HG03097 (cell line): ENCODE data around the gene DIS3L2.

Experiments used
- ATAC-seq: cut with Tn5 transposase; IDR thresholded peaks from one replicate; pipeline ENCODE4 v1.9.1; 2021; ENCODE audit not compliant: unreplicated experiment, low FRiP score

Gene DIS3L2

DNA sequence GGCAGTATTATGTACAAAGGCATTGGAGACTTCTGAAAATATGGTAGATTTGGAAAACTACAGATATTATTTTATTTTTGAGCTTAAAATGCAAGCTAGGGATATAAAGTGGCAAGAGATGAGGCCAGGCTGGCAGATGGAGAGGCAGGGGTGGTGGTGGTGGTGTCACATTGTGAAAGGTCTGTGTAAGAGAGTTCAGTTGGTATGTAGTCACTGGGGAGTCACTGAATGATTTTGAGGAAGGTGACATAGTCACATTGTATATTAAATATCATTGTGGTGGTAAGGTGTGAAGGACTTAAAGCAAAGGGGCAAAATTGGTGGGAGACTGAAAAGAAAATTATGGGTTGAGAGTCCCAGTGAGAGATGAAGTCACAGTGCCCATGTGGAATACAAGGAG is 82.5 kb downstream of the DIS3L2 start:
- ATAC-seq: no peak

DNA sequence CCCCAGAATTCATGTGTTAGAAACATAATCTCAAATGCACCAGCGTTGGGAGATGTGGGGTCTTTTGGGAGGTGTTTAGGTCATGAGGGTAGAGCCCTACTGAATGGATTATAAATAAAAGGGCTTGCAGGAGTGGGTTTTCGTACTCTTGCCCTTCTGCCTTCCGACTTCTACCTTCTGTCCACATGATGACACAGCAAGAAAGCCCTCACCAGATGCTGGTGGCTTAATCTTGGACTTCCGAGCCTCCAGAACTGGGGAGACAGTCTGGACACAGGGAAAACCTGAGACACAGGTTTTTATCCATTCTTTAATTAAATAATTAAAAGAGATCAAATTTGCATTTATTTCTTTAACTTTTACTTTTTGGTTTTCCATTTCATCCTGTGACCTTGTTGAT is 87.8 kb downstream of the DIS3L2 start:
- no peak for ATAC-seq

DNA sequence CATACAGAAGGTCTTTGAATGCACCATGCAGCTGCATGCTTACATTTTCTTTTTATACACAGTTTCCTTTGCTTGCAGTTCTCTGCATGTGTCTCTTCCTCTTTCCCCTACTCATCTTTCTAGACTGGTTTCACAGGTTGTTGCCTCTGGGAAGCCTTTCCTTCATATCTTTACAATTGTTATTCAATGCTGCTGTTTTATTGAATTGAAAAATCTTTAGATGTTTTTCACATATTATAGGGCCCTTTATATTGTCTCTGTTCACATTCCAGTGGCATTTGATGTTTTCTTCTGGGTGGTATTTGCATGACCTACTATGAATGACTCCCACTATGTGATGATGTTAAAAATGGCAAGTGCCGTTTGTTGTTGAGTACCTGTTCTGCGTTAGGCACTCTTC is 91.1 kb downstream of the DIS3L2 start:
- ATAC-seq: no peak

DNA sequence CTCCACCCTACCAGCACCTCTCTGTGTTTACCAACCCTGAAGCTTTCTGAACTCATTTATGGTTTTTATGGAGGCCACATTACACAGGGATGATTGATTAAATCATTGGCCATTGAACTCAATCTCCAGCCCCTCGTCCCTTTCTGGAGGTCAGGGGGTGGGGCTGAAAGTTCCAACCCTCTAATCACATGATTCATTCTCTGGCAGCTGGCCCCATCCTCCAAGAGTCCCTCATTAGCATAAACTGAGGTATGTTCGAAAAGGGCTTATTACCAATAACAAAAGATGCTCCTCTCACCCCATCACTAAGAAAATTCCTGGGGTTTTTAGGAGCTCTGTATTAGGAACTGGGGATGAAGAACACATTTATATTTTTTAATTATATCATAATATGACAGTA is 92.3 kb downstream of the DIS3L2 start:
- no peak for ATAC-seq

DNA sequence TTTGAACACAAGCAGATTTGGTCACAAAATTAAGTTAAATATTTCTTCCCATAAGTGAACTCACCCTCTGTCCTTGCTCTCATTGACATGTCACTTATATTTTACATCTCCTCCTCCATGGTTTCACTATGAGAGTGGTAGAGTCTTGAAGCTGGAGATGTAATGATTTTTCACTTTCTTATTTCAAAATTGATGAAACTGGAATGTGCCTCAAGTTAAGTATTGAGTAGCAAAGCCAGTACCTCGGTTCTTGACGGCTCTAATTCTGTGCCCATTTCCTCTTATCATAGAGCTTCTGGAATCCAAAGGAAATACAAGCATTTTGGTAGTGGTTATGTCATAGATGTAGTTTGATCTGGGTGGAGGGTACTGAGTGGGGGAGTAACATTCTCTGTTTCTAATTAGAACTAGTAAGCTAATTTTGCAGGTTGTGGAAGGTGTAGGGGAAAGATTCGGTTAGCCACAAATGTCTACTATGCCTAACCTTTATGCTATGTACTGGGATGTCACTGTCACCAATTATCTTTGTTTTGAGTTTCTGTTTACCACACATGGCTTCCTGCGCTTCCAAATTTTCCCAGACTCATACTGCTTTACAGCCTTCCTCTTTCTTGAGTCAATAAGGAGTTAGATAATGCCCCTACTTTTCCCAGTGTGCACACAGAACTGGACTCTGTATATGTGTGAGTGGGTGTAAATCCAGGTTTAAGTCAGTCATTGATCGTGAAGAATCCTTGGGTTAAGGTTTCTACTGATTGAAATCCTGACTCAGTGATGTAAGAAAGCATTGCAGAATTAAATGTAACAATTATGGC is 96.8 kb downstream of the DIS3L2 start:
- ATAC-seq: no peak

DNA sequence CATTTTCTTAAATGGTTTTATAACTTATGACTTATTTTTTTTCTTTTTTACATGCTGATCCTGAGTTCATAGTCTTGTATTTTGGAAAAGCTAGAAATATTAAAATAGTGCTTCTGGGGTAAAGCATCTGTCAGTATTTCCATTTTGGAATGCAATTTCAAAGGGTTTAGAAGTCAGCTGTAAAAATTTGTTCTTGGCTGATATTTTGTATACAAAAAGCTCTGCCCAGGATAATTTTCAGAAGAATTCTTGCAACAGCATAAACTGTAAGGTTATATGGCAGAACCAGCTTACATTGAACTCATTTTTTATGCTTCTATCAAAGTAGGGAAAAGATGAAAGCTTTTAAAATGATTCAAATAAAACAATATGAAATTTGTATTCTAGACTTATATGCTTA is 97.4 kb downstream of the DIS3L2 start:
- no peak for ATAC-seq

DNA sequence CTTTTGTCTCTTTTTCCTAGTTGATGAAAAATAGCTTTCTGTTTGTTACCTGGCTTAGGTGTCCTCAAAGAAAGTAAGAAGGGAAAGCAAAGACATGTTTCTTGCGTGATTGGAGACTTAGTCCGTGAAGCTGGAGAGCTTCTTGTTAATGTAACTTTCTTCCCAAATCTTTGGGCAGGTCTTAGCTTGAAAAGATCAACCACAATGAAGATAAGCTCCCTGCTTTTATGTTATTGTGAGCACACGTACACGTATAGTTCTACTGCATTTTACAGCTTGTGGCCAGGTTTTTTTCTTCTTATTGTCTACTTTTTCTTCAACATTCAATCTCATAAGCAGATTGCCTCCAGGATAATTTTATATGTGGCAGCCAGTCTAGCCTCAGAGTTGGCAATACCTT is 99.8 kb downstream of the DIS3L2 start:
- ATAC-seq: no peak

DNA sequence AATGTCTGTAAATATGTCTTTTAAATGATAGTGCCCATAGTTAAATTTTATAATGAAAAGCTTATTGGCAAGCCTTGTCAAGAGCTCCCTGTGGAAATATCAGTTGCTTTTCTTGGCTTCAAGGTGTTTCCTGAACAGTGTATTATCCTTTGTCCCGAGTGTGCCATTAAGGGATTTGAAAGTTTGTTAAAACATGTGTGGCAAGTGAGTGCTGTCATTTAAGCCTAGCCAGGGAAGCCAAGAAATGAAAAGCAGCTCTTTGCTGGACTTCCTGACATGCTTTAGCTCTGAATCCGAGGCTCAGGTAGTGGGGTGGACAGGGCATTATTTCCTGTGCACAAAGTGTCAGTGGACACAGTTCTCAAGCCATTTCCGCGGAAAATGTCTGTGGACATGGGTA is 111.5 kb downstream of the DIS3L2 start:
- no peak for ATAC-seq

DNA sequence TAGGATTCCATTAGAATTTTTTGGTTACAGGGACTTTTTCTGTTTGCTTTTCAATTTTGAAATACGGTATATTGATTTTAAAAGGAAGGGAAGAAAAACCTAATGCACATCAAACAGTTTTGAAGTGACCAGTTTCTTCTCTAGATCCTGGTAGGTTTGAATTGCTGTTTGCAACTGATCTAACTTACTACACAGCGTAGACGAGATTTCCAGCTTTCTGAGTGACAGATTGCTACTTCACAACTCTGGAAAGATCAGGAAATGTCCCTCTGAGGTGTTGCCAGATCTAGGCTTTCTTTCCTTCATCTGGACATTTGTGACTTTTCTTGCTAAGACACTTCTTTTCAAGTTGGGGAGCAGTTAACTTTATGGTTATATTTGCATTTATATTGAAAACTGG is 112.2 kb downstream of the DIS3L2 start:
- no peak for ATAC-seq

DNA sequence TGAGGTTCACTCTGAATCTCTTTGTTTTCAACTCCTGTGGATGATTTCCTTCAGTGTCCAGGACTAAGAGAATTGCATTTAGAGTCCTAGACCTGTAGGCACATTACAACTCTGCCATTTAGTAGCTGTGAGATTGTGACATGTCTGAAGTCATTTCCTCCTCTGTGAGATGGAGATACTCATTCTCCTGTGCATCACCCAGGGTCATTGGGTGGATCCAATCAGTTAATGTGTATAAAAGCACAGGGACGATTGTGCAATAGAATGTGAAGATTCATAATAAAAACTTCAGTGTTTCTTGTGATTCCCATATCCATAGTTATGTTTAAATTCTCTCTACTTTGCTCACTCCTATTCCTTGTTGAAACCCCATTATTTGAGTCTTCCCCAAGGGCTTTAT is 113.6 kb downstream of the DIS3L2 start:
- ATAC-seq: no peak

DNA sequence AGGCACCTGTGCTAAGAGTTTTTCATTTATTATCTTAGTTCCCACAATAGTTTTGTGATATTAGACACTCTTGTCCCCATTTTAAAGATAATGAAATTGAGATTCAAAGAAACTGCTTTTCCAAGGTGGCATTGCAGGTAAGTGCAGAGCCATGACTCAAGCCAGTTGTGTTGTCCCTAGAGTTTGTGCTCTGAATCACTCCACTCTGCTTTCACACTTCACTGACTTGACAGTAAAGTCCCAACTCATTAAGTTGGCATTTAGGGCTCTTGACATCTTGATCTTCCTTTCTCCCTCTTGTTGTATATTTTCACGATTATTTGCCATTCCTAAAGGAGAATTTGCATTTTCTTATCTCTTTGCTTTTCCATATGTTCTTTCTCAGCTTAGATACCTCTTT is 114.3 kb downstream of the DIS3L2 start:
- no peak for ATAC-seq

DNA sequence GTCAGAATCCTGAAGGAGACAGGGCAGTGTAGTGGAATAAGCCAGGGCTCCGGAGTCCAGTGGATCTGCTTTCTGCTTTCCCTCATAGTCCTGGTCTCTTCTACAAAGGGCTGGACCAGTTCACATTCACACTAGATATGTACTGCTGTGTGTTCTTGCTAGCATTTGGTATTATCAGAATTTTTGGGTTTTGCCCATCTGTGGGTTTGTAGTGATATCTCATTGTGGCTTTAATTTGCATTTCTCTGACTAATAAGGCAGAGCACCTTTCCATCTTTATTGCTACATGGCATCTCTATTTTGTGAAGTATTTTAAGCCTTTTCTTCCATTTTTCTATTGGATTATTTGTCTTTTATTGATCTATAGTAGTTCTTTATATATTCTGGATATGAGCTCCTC is 114.8 kb downstream of the DIS3L2 start:
- no peak for ATAC-seq

DNA sequence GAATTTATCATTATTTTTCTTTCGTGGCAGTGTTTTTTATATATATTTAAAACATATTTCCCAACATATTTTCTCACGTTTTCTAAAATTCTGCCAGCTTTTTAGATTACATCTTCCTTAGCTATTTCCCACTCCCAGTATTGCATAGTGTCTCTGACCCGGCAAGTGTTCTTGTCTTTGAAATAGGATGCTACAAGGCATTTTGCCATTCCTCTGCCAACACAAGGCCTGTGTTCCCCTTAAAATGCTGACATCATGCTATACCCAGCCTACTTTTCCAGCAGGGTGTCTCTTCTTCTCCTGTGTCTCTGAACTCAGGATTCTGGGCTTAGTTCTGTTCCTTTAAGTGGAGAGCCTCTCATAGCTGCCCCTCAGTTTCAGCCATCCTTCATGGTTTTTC is 115.2 kb downstream of the DIS3L2 start:
- no peak for ATAC-seq

DNA sequence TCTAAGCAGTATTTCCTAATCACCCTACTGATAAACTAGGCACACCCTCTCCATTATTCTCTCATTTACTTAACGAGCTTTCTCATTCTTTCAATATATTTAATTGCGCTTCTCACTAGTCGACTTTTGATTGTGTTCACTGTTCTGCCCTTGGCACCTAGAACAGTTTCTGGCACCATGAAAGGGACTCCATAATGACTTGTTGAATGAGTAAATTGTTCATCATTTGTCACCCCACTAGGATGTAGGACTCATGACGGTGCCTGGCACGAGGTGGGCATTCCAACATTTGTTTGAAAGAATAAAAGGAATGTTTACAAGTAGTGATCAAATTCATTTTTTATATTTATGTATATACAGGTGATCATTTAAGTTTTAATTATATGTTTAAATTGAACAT is 123.7 kb downstream of the DIS3L2 start:
- no peak for ATAC-seq

DNA sequence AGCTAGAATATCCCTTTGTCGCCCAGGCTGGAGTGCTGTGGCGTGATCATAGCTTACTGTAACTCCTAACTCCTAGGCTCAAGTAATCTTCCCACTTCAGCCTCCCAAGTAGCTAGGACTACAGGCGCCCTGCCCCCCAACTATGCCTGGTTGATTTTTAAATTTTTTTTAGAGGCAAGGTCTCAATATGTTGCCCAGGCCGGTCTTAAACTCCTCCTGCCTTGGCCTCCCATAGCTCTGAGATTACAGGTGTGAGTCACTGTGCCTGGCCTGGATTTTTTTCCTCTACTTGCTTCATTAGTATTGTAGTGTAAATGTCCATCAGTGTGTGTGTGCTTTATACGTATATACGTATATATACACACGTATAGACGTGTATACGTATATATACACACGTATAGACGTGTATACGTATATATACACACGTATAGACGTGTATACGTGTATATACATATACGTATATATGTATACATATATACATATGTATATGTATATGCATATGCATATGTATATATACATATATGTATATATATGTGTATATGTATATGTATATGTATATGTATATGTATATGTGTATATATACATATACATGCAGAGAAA is 124.4 kb downstream of the DIS3L2 start:
- ATAC-seq: no peak

DNA sequence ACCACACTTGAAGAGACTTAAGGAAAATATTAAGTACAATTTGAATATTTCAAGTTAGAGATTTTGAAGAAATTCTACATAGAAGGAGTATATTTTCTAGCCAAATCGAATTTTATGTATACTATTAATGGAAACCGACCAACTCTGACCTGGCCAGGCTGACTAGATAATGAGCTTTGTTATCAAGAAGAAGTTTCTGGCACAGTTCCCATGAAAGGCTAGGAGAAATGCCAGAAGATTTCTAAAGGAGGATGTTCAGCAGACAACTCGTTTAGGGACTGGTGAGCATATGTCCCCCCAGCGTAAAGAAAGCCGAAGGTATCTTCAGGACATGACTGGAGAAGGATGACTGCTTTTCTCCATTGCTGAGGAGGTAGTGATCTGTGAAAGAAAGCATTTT is 127.3 kb downstream of the DIS3L2 start:
- ATAC-seq: no peak

DNA sequence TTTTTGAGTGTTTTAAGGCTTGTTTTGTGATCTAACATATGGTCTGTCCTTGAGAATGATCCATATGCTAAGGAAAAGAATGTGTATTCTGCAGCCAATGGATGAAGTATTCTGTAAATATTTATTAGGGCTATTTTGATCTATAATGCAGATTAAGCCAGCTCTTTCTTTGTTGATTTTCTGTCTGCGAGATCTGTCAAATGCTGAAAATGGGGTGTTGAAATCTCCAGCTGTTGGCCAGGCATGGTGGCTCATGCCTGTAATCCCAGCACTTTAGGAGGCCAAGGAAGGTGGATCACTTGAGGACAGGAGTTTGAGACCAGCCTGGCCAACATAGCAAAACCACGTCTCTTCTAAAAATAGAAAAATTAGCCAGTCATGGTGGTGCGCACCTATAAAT is 132.7 kb downstream of the DIS3L2 start:
- no peak for ATAC-seq

DNA sequence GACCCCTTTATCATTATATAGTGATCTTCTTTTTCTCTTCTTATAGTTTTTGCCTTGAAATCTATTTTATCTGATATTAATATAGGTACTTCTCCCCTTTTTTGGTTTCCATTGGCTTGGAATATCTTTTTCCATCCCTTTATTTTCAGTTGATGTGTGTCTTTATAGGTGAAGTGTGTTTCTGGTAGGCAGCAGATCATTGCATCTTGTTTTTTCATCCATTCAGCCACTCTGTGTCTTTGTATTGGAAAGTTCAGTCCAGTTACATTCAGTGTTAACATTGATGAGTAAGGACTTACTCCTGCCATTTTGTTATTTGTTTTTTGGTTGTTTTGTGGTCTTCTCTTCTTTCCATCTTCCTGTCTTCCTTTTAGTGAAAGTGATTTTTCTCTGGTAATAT is 133.4 kb downstream of the DIS3L2 start:
- ATAC-seq: no peak

DNA sequence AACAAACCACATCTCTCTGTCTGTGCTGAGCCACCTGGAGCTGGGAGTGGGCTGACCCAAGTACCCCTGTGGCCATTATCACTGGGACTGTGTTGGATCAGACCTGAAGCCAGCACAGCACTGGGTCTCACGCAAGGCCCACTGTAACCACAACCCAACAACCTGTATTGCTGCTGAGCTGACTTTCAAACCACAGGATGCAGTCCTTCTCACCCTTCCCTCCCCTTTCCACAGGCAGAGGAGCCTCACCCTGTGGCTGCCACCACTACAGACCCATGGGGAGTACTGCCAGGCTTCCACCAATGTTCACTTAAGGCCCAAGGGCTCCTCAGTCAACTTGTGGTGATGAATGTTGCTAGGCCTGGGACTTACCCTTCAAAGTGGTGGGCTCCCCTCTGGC is 135.7 kb downstream of the DIS3L2 start:
- no peak for ATAC-seq

DNA sequence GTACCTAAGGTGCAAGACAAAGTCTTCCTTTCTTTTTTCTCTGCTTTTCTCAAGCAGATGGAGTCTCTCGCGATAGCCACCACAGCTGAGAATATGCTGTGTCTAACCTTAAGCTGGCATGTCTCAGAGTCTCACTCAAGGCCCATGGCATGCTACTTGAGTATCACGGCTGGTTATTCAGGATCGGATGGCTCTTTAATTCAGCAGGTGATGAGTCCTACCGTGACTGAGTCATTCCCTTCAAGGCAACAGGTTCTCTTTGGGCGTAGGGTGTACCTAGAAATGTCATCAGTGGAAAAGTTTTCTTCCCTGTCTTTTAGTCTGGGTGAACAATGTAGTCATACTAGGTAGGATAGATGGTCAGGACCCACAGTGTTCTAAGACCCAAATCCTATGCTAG is 136.2 kb downstream of the DIS3L2 start:
- no peak for ATAC-seq

DNA sequence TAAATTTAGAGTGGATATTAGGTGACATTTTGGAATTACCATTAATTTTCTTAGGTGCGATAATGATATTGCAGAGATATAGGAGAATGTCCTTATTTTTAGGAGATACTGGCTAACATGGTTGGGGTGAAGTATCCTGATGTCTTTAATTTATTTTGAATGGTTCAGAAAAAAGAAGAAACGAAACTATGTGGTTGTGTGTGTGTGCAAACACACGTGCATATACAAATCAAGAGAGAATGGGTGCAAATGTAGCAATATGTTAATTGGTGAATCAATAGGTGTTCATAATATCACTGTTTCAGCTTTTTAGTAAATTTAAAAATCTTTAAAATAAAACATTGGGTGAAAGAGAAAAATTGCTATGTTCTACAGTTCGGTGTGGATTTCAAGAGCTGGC is 140.9 kb downstream of the DIS3L2 start:
- no peak for ATAC-seq

DNA sequence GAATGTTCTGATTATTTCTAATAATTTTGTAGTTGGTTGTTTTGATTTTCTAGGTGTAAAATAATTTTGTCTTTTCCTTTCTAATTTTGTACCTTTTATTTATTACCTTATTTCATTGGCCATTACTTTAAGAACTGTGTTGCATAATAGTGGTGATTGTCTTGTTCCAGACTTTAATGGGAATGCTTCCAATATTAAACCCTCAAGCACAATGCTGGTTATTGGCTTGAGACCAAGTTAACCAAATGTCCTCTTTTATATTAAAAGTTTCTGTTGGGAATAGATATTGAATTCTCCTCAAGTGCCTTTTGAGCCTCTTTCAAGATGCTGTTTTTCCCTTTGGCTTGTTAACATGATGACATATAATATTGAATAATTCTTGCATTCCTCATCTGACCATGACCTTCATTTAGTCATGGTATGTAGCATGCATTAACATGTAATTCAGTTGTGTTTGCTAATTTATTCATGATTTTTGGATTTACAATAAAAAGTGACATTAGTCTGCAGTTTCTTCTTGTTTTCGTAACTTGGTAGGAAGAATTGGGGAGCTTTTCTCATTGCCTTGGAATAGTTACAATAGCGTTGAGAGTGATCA is 141.7 kb downstream of the DIS3L2 start:
- no peak for ATAC-seq
